ENCODE measurements around the gene CTSZ. TPM values are rescaled to one million over a fixed set of nuclear protein-coding genes. Genes with fewer than 3 reads are reported as not detected.

CTSZ gene
- polyA plus RNA-seq, 1 donor: 77.6 TPM

- DNase-seq: no peak
These were observed 24.5 kb upstream of the CTSZ start for GRCh38 chr20:59031564-59032022.

- DNase-seq: no peak
These were observed 24.0 kb upstream of the CTSZ start for GRCh38 chr20:59030911-59031563.

- DNase-seq: no peak
These were observed 21.8 kb upstream of the CTSZ start for GRCh38 chr20:59028812-59029211.

- DNase-seq: no peak
These were observed 20.8 kb upstream of the CTSZ start for GRCh38 chr20:59027741-59028320.

- no peak for DNase-seq
These were observed 20.1 kb upstream of the CTSZ start for GRCh38 chr20:59026904-59027740.

GRCh38 chr20:59025511-59025910 is 18.5 kb upstream of the CTSZ start:
- DNase-seq: no peak

- no peak for DNase-seq
These were observed 18.0 kb upstream of the CTSZ start for GRCh38 chr20:59025086-59025485.

GRCh38 chr20:59024111-59024530 is 17.1 kb upstream of the CTSZ start:
- no peak for DNase-seq

- no peak for DNase-seq
These were observed 16.6 kb upstream of the CTSZ start for GRCh38 chr20:59023616-59024015.

GRCh38 chr20:59022754-59023153 is 15.7 kb upstream of the CTSZ start:
- DNase-seq: no peak

- no peak for DNase-seq
These were observed 14.0 kb upstream of the CTSZ start for GRCh38 chr20:59020938-59021551.

- no peak for DNase-seq
These were observed 12.2 kb upstream of the CTSZ start, which contains the start of gene TUBB1 for GRCh38 chr20:59019217-59019616. Gene TUBB1, plus strand, starts transcription at chr20:59019429. Its CDS starts 94 bp downstream, at chr20:59019523.

GRCh38 chr20:59018817-59019216 is 11.8 kb upstream of the CTSZ start:
- no peak for DNase-seq

GRCh38 chr20:59017493-59018231 is 10.6 kb upstream of the CTSZ start:
- DNase-seq: no peak

GRCh38 chr20:59016795-59017492 is 9.9 kb upstream of the CTSZ start:
- no peak for DNase-seq

- DNase-seq: no peak
These were observed 9.0 kb upstream of the CTSZ start for GRCh38 chr20:59015812-59016711.

GRCh38 chr20:59015411-59015810 is 8.4 kb upstream of the CTSZ start:
- DNase-seq: no peak

GRCh38 chr20:59014680-59015389 is 7.8 kb upstream of the CTSZ start:
- DNase-seq: no peak

GRCh38 chr20:59013959-59014608 is 7.0 kb upstream of the CTSZ start:
- no peak for DNase-seq
